Measurements from ENCODE around the gene CSF3.

DNA sequence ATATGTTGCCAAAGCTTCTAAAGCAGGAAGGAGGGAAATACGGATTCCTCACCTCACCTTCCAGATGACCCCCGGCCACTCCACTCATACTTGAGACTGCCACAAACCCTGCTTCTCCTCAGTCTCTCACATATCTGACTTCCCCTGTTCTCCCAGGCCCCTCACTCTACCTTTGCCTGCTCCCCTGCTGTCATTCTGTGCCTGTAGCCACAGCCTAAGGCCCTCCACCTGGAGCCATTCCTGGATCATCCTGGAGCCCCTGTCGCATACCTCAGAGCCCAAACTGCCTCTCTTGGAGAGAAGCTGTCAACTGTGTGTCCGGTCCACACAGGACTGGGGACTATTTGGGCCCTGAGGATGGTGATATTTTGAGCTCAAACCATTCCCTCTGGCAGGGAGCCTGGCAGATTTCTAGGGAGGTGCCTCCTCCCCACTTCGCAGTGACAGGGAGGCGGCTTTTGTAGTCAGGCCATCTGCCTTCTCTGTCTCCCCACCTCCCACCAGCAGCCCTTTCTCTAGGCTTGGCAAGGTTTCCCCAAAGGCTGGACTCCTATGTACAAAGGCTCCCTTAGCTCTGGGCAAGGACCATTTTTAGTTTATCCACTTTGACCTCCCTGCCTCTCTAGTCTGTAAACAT lies 41.3 kb downstream of the CSF3 start:
- no peak for TF ChIP-seq EZH2 (IDR thresholded peaks at IDR 0.05; ENCODE audit: insufficient read depth, poor library complexity, severe bottlenecking)
- no peak for TF ChIP-seq EZH2phosphoT487 (IDR thresholded peaks at IDR 0.05; ENCODE audit: insufficient read depth, low read depth)
